ENCODE results near the gene NFATC2IP.
"Not testable (repeated sequence)": the region's sequence is repeated elsewhere in the genome, so short reads cannot be mapped to it uniquely, and the experiment has no call there.

Gene NFATC2IP

GRCh38 chr16:28991687-28992086, 41.0 kb downstream of the NFATC2IP start:
- no peak for DNase-seq (ENCODE audit: low read depth in 2 of 2)

- DNase-seq (ENCODE audit: low read depth in 2 of 2) = no peak
Measured at GRCh38 chr16:28992496-28992895, 41.8 kb downstream of the NFATC2IP start.

GRCh38 chr16:28998837-28999236, 48.1 kb downstream of the NFATC2IP start:
- no peak for DNase-seq (ENCODE audit: low read depth in 2 of 2)

GRCh38 chr16:28999577-28999976, 48.8 kb downstream of the NFATC2IP start:
- no peak for DNase-seq (ENCODE audit: low read depth in 2 of 2)

GRCh38 chr16:29000019-29000418, 49.3 kb downstream of the NFATC2IP start:
- DNase-seq (ENCODE audit: low read depth in 2 of 2) = no peak

- not testable (repeated sequence) for DNase-seq (ENCODE audit: low read depth in 2 of 2)
Measured at GRCh38 chr16:29004496-29005139, 53.9 kb downstream of the NFATC2IP start.

- DNase-seq (ENCODE audit: low read depth in 2 of 2) = peak; percentile 45 to 60
Measured at GRCh38 chr16:29007730-29008593, 57.2 kb downstream of the NFATC2IP start.

- DNase-seq (ENCODE audit: low read depth in 2 of 2) = no peak
Measured at GRCh38 chr16:29009050-29009837, 58.5 kb downstream of the NFATC2IP start.

- DNase-seq (ENCODE audit: low read depth in 2 of 2) = no peak
Measured at GRCh38 chr16:29009838-29010166, 59.1 kb downstream of the NFATC2IP start.

- no peak for DNase-seq (ENCODE audit: low read depth in 2 of 2)
Measured at GRCh38 chr16:29011112-29011511, 60.4 kb downstream of the NFATC2IP start.

GRCh38 chr16:29011851-29012250, 61.1 kb downstream of the NFATC2IP start:
- no peak for DNase-seq (ENCODE audit: low read depth in 2 of 2)

GRCh38 chr16:29012913-29013553, 62.3 kb downstream of the NFATC2IP start:
- no peak for DNase-seq (ENCODE audit: low read depth in 2 of 2)

GRCh38 chr16:29014561-29015069, 63.9 kb downstream of the NFATC2IP start:
- DNase-seq (ENCODE audit: low read depth in 2 of 2) = no peak

Measured in stimulated activated CD4-positive, alpha-beta T cell treated with anti-CD3 and anti-CD28 coated beads, Interleukin-1b, Interleukin-23, amount 100 ng/mL, for 4 hours (primary cell).